Thyroid gland (tissue), 4 donors: ENCODE data around the gene TPRG1. TPM values are rescaled to one million over a fixed set of nuclear protein-coding genes. Genes with fewer than 3 reads are reported as not detected.

Source experiments
- DNase-seq, 2 donors: peaks; one replicate each; pipeline ENCODE4 v3.0.0-alpha.2; 2019
- H3K27ac ChIP-seq, 3 donors: fragments of 200-600 bp; sonication (generic); 1 replicate in 2 of 3; 2 replicates in 1 of 3; pipeline ENCODE4 v1.5.1; 2016 to 2019; ENCODE audit warnings: mild to moderate bottlenecking in 1 of 3, moderate library complexity in 1 of 3
- H3K27me3 ChIP-seq: fragments of 200-600 bp; sonication (generic); one replicate; pipeline ENCODE4 v1.5.1; 2019
- H3K36me3 ChIP-seq, 2 donors: fragments of 200-600 bp; sonication (generic); one replicate each; pipeline ENCODE4 v1.5.1; 2016 to 2019
- H3K4me1 ChIP-seq, 2 donors: fragments of 200-600 bp; sonication (generic); one replicate each; pipeline ENCODE4 v1.5.1; 2017 to 2019
- H3K4me3 ChIP-seq, 3 donors: fragments of 200-600 bp; sonication (generic); replicated peaks in 1 of 3; 1 replicate in 2 of 3; 2 replicates in 1 of 3; pipeline ENCODE4 v1.5.1; 2016; ENCODE audit warnings: mild to moderate bottlenecking in 1 of 3
- H3K9me3 ChIP-seq: fragments of 200-600 bp; sonication (generic); one replicate; pipeline ENCODE4 v1.5.1; 2017
- POLR2A ChIP-seq, 2 donors: fragments of 450-650 bp; IDR thresholded peaks; one replicate each; pipeline ENCODE4 v1.6.1; 2017; ENCODE audit warnings: antibody characterized with exemption in 2 of 2, mild to moderate bottlenecking in 2 of 2, moderate library complexity in 1 of 2
- WGBS, 2 donors: methylation state at CpG; one replicate each; pipeline ENCODE4 v1.1.5; 2017; 5-methylcytosine and 5-hydroxymethylcytosine counted together
- intact Hi-C: fragments of 100-400 bp; cut with DNase I; formaldehyde crosslinking; loops from one replicate; pipeline ENCODE4 v1.15.1; 2023
- total RNA-seq, 4 donors: library from RNA; depleted of rRNA; stranded (reverse); fragments of >200 nt; gene quantifications; one replicate each; pipeline ENCODE4 v1.2.3, GENCODE V29; 2016
- TF ChIP-seq, protein P1 (sequence below), 6 experiments: fragments of 200-600 bp in 3 of 6; fragments of 450-650 bp in 3 of 6; sonication (generic) in 3 of 6; IDR thresholded peaks; one replicate each; pipeline ENCODE4 v1.5.1; 2016 to 2019; ENCODE audit warnings: antibody characterized with exemption in 6 of 6, mild to moderate bottlenecking in 2 of 6, inconsistent platforms in 1 of 6, moderate library complexity in 1 of 6

Gene TPRG1, protein sequence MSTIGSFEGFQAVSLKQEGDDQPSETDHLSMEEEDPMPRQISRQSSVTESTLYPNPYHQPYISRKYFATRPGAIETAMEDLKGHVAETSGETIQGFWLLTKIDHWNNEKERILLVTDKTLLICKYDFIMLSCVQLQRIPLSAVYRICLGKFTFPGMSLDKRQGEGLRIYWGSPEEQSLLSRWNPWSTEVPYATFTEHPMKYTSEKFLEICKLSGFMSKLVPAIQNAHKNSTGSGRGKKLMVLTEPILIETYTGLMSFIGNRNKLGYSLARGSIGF
- total RNA-seq = 10 to 100 TPM in 1 of 4 donors, 1 to 10 TPM in 3; 2.0 to 10.5 (median 5.7) TPM

DNA sequence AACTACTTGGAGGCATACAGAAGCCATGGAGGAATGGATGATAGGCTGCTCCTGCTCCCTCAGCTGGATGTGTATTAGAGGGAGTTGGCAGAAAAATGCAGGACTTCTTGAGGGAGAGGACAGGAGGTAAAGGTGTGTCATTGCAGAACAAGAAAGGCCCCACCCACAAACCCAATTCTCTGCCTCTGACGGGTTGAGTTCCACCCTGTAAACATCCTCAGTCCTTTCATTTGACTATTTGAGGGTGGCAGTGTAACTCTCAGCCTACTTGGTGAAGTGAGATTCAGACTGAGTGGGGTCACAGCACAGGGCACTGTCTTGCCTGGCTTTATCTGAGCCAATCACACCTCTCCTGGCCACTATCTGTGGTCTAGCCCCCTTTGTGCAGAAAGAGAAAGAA, at the start of gene TPRG1:
Gene TPRG1 (plus strand): TSS at position 265 of the 400 bp plus-strand sequence. CDS start 35,414 bp downstream, outside the sequence.
- DNase-seq = no peak
- no peaks in the 10 kb centered on the region for H3K27me3 ChIP-seq
- intact Hi-C loops = no loop called here
- H3K4me1 ChIP-seq = peaks cover 0 to 7% of the 10 kb centered on the region in 2 donors
- 75 to 89% methylated on average over 1 of the region's 1 CpG for WGBS, 2 donors
- H3K36me3 ChIP-seq = no peaks in the 10 kb centered on the region
- no peaks in the 10 kb centered on the region for H3K9me3 ChIP-seq
- H3K27ac ChIP-seq = no peak within 1 kb of the TSS
- TF ChIP-seq, protein P1, sequence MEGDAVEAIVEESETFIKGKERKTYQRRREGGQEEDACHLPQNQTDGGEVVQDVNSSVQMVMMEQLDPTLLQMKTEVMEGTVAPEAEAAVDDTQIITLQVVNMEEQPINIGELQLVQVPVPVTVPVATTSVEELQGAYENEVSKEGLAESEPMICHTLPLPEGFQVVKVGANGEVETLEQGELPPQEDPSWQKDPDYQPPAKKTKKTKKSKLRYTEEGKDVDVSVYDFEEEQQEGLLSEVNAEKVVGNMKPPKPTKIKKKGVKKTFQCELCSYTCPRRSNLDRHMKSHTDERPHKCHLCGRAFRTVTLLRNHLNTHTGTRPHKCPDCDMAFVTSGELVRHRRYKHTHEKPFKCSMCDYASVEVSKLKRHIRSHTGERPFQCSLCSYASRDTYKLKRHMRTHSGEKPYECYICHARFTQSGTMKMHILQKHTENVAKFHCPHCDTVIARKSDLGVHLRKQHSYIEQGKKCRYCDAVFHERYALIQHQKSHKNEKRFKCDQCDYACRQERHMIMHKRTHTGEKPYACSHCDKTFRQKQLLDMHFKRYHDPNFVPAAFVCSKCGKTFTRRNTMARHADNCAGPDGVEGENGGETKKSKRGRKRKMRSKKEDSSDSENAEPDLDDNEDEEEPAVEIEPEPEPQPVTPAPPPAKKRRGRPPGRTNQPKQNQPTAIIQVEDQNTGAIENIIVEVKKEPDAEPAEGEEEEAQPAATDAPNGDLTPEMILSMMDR (IDR thresholded peaks at IDR 0.05) = no peak
- no peak for TF ChIP-seq POLR2A (IDR thresholded peaks at IDR 0.05)
- H3K4me3 ChIP-seq = no peak within 1 kb of the TSS

DNA sequence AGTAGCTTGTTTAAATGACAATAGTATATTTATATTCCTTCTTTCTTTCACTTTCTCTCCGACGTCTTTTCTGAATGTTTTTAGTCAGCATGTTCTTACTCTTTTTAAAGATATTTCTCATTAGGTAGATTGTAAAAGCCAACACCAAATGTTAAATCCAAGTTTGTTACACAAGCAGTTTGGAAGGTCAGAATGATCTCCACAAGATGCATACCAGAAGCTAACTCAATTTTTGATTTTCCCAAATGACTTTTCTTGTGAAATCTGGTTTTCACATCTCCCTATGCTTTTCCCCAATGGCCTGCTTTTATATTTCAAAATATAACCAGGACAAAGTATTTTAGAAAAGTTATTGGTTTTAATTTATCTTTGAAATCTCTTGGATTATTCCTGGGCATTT, 49.7 kb upstream of the TPRG1 start:
- peak overlapping the region; percentile 63 to 77 (median 65) for H3K27ac ChIP-seq
- peaks cover 33 to 48% of the 10 kb centered on the region in 2 donors for H3K4me1 ChIP-seq
- no peak overlapping the region for H3K4me3 ChIP-seq
- no peaks in the 10 kb centered on the region for H3K9me3 ChIP-seq
- H3K27me3 ChIP-seq = no peaks in the 10 kb centered on the region
- 73 to 82% methylated on average over 2 of the region's 2 CpGs for WGBS, 2 donors
- intact Hi-C loops = no loop called here
- no peak for DNase-seq
- H3K36me3 ChIP-seq = no peaks in the 10 kb centered on the region
- TF ChIP-seq, protein P1 (IDR thresholded peaks at IDR 0.05) = no peak
- TF ChIP-seq POLR2A (IDR thresholded peaks at IDR 0.05) = no peak

DNA sequence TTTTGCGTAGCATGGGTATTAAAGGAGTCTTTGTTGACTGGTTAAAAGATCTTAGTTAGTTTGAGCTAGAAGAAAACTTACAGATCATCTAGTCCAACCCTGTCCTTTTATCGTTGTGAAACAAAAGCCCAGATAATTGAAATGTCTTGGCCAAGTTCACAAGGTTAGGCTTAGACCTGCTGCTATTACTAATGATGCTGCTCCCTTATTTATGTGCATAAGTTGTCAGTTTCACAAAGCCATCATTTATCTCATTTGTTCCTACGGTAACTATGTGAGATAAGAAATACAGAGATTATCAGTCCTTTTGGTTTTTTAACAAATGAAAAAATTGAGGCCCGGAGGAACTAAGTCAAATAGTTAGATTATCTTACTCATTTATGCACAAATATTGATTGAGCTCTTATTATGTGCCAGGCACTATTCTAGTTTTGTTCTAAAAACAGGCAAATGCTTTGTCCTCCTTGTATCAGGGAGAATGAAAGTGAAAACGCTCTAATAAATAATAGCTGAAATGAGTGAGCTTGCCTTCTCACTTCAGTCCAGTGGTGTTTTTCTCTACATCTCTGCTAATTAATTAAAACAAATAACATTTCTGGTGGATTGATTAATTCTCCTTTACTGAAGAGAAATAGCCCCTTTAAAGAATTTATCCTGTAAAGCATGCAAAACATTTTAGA, 49.1 kb upstream of the TPRG1 start:
- intact Hi-C loops = no loop called here
- peak overlapping the region; percentile 63 to 77 (median 65) for H3K27ac ChIP-seq
- no peak overlapping the region for H3K4me3 ChIP-seq
- DNase-seq = no peak
- no peak for TF ChIP-seq POLR2A (IDR thresholded peaks at IDR 0.05)
- TF ChIP-seq, protein P1 (IDR thresholded peaks at IDR 0.05) = no peak
- 71 to 79% methylated on average over 5 of the region's 5 CpGs for WGBS, 2 donors
- no peaks in the 10 kb centered on the region for H3K27me3 ChIP-seq
- no peaks in the 10 kb centered on the region for H3K36me3 ChIP-seq
- peaks cover 30 to 48% of the 10 kb centered on the region in 2 donors for H3K4me1 ChIP-seq
- H3K9me3 ChIP-seq = no peaks in the 10 kb centered on the region

DNA sequence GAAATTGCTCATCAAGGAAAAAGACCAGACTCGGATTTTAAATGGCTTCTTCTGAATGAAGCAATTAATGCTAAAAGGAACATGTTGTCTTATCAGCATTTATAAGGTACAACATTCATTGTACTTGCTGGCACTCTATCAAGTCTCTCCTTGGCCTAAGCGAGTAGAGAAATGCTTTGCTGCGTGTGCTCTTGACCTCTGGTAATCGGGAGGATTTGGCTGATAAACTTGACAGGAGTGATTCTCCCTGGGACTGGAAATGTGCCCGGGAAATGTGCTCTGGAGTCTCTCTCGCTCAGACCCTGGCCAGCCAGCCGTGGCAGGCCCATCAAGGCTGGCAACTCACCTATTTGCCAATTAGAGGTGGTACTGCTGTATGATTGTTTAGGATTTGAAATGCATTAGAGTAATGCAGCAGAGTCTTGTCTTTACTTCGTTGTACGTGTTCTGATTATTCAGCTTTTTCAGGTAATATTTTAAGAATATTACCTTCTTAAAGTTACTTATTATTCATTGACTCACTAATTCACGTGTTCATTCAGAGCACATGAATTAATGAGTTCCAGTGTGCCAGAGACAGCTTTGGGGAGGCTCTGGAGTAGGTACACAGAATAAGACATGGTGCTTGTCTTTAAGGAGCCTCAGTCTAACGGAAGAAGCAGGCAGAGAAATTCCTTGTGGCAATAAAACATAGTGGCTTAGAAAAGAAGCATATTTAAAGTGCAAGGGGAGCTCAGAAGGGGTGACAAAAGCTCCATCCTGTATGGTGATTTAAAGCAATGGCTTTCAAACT, 48.0 kb upstream of the TPRG1 start:
- peak overlapping the region; percentile 63 to 77 (median 65) for H3K27ac ChIP-seq
- no peaks in the 10 kb centered on the region for H3K9me3 ChIP-seq
- H3K27me3 ChIP-seq = no peaks in the 10 kb centered on the region
- WGBS, 2 donors = 25 to 30% methylated on average over 11 of the region's 11 CpGs
- H3K4me3 ChIP-seq = no peak overlapping the region
- intact Hi-C loops = no loop called here
- DNase-seq = peak; percentile 92
- peaks cover 30 to 41% of the 10 kb centered on the region in 2 donors for H3K4me1 ChIP-seq
- H3K36me3 ChIP-seq = no peaks in the 10 kb centered on the region
- TF ChIP-seq POLR2A (IDR thresholded peaks at IDR 0.05) = no peak
- TF ChIP-seq, protein P1 (IDR thresholded peaks at IDR 0.05) = no peak
